ENCODE results near the gene LTF.

DNA sequence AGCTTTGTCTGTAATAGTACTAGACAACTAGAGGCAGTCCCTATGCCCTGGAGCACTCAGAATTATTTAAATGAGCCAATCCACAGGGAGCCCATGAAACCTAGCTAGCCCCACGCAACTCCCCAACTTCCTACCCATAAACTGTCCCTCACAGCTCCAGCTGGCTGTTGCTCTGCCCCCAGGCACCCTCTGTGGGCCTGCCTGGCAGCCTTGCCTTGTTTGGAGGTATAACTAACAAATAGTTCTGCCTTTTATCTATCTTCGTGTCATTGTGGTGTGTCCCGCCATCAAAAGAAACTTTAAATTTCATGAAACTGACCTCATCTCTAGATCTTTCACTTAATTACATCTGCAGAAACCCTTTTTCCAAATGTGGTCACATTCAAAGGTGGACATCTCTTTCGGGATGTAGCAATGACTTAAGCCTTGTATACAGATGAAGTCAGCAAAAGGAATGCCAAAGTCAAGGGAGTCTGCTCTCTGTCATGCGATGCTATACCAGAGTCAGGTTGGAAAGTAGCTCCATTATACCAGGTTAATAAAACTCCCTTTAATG, 31.3 kb upstream of the LTF start:
- TF ChIP-seq, protein P1, sequence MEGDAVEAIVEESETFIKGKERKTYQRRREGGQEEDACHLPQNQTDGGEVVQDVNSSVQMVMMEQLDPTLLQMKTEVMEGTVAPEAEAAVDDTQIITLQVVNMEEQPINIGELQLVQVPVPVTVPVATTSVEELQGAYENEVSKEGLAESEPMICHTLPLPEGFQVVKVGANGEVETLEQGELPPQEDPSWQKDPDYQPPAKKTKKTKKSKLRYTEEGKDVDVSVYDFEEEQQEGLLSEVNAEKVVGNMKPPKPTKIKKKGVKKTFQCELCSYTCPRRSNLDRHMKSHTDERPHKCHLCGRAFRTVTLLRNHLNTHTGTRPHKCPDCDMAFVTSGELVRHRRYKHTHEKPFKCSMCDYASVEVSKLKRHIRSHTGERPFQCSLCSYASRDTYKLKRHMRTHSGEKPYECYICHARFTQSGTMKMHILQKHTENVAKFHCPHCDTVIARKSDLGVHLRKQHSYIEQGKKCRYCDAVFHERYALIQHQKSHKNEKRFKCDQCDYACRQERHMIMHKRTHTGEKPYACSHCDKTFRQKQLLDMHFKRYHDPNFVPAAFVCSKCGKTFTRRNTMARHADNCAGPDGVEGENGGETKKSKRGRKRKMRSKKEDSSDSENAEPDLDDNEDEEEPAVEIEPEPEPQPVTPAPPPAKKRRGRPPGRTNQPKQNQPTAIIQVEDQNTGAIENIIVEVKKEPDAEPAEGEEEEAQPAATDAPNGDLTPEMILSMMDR (IDR thresholded peaks at IDR 0.05): no peak
- no peak for TF ChIP-seq EZH2 (IDR thresholded peaks at IDR 0.05; ENCODE audit: borderline replicate concordance, insufficient read depth, low read depth, low read length, poor library complexity, severe bottlenecking)
